ENCODE measurements around the gene IFNA6.

IFNA6 gene

GRCh38 chr9:21316032-21316842 lies 34.5 kb downstream of the IFNA6 start:
- no peak for TF ChIP-seq POLR2A (IDR thresholded peaks at IDR 0.05; ENCODE audit: low read length)
- TF ChIP-seq GATA1 (IDR thresholded peaks at IDR 0.05; ENCODE audit: low read depth, low read length) = no peak
- no peak for DNase-seq

DNA sequence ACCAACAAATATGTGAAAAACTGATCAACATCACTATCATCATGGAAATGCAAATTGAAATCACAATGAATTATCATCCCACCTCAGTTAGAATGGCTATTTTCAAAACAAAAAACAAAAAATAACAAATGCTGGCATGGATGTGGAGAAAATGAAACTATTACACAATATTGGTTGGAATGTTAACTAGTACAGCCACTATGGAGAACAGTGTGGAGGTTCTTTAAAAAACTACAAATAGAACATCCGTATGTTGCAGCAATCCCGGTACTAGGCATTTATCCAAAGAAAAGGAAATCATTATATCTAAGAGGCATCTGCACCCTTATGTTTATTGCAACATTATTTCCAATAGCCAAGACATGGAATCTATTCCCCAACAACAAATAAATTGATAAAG lies 36.5 kb downstream of the IFNA6 start:
- TF ChIP-seq POLR2A (IDR thresholded peaks at IDR 0.05; ENCODE audit: low read length) = no peak
- TF ChIP-seq GATA1 (IDR thresholded peaks at IDR 0.05; ENCODE audit: low read depth, low read length) = no peak

GRCh38 chr9:21311889-21312288 lies 38.8 kb downstream of the IFNA6 start:
- TF ChIP-seq GATA1 (IDR thresholded peaks at IDR 0.05; ENCODE audit: low read depth, low read length) = no peak
- no peak for TF ChIP-seq POLR2A (IDR thresholded peaks at IDR 0.05; ENCODE audit: low read length)
- DNase-seq = no peak

More for the DNA sequence above, 36.5 kb downstream of the IFNA6 start:
- DNase-seq = no peak

- DNase-seq = no peak
- TF ChIP-seq GATA1 (IDR thresholded peaks at IDR 0.05; ENCODE audit: low read depth, low read length) (no peak), POLR2A (IDR thresholded peaks at IDR 0.05; ENCODE audit: low read length) (no peak)
These were observed 45.5 kb downstream of the IFNA6 start, which contains the start of gene IFNA5 for GRCh38 chr9:21305213-21305612. Gene IFNA5, minus strand, starts transcription at chr9:21305313. Its CDS starts 57 bp downstream, at chr9:21305256.

Measured in erythroblast (primary cell).